Calu3 (cell line): Measurements from ENCODE around the gene TAF15. TPM values are rescaled to one million over a fixed set of nuclear protein-coding genes. Genes with fewer than 3 reads are reported as not detected.

Experiments
- BruUV-seq: library from RNA; stranded (reverse); fragments of 400-500 nt; replicated peaks from 2 replicates; lab custom pipeline; 2021; lab: Mats Ljungman, UMichigan
- CTCF ChIA-PET: fragments of 300-600 bp; sonication (Branson Sonifier 250); formaldehyde crosslinking; loops from one replicate; lab custom pipeline; 2022; ENCODE audit warnings: antibody characterized with exemption; lab: Charles Lee
- DNase-seq: peaks from one replicate; pipeline ENCODE4 v3.0.0; 2022
- H3K27ac Mint-ChIP-seq: one replicate; pipeline ENCODE4 v1.8.0; 2022; ENCODE audit warnings: mixed read lengths; ENCODE audit not compliant: unreplicated experiment
- H3K27me3 Mint-ChIP-seq: one replicate; pipeline ENCODE4 v1.8.0; 2022; ENCODE audit warnings: mixed read lengths; ENCODE audit not compliant: unreplicated experiment
- H3K36me3 Mint-ChIP-seq: one replicate; pipeline ENCODE4 v1.8.0; 2022; ENCODE audit warnings: mild to moderate bottlenecking, moderate library complexity, mixed read lengths; ENCODE audit not compliant: insufficient read depth, unreplicated experiment
- H3K4me1 Mint-ChIP-seq: one replicate; pipeline ENCODE4 v1.8.0; 2022; ENCODE audit warnings: mild to moderate bottlenecking, low read depth, mixed read lengths; ENCODE audit not compliant: unreplicated experiment
- H3K4me3 Mint-ChIP-seq: one replicate; pipeline ENCODE4 v1.8.0; 2022; ENCODE audit warnings: mild to moderate bottlenecking, low read depth, moderate library complexity, mixed read lengths; ENCODE audit not compliant: unreplicated experiment
- H3K9me3 Mint-ChIP-seq: one replicate; pipeline ENCODE4 v1.8.0; 2022; ENCODE audit warnings: low read depth, mixed read lengths; ENCODE audit not compliant: unreplicated experiment
- CTCF ChIP-seq: fragments of 200-600 bp; IDR thresholded peaks from one replicate; pipeline ENCODE4 v1.8.0; 2022; ENCODE audit warnings: antibody characterized with exemption; ENCODE audit not compliant: unreplicated experiment
- intact Hi-C: fragments of 100-400 bp; cut with micrococcal nuclease; formaldehyde crosslinking; loops from one replicate; pipeline ENCODE4 v1.10.0; 2022; ENCODE audit not compliant: unreplicated experiment
- total RNA-seq: library from RNA; stranded (reverse); gene quantifications from 2 replicates; pipeline ENCODE4 v1.2.3, GENCODE V29; 2022

TAF15 gene
- total RNA-seq, 1 experiment from 2014 or later, result 286 TPM

GRCh38 chr17:35786941-35787432, 22.3 kb upstream of the TAF15 start:
- DNase-seq, result no peak
- H3K36me3 Mint-ChIP-seq, result no peaks in the 10 kb centered on the region
- no peak overlapping the region for H3K27ac Mint-ChIP-seq
- intact Hi-C loops, result no loop called here
- BruUV-seq, result no TSS peak
- CTCF ChIA-PET, result interaction anchor here (1.0 kb wide), 1 partner anchor 23 kb away, joined by 3 read pairs; no protein-coding TSS in a partner anchor
- no peaks in the 10 kb centered on the region for H3K9me3 Mint-ChIP-seq
- H3K27me3 Mint-ChIP-seq, result peaks cover 5% of the 10 kb centered on the region
- peaks cover 12% of the 10 kb centered on the region for H3K4me1 Mint-ChIP-seq
- no peak for TF ChIP-seq CTCF
- no peak overlapping the region for H3K4me3 Mint-ChIP-seq

- Mint-ChIP-seq H3K4me3 (no peak overlapping the region), H3K27me3 (peaks cover 23% of the 10 kb centered on the region), H3K36me3 (no peaks in the 10 kb centered on the region), H3K4me1 (peaks cover 12% of the 10 kb centered on the region), H3K9me3 (no peaks in the 10 kb centered on the region), H3K27ac (no peak overlapping the region)
- BruUV-seq, result no TSS peak
- intact Hi-C loops, result no loop called here
- DNase-seq, result no peak
- CTCF ChIA-PET, result interaction anchor here (0.9 to 1.0 kb wide), 2 partner anchors 9 to 19 kb away, joined by 3 read pairs; no protein-coding TSS in a partner anchor
- TF ChIP-seq CTCF, result no peak
These were observed 20.6 kb upstream of the TAF15 start for GRCh38 chr17:35788477-35789368.

- Mint-ChIP-seq H3K4me1 (peaks cover 12% of the 10 kb centered on the region), H3K36me3 (peaks cover 13% of the 10 kb centered on the region), H3K9me3 (no peaks in the 10 kb centered on the region), H3K4me3 (no peak overlapping the region), H3K27me3 (peaks cover 44% of the 10 kb centered on the region), H3K27ac (no peak overlapping the region)
- no peak for TF ChIP-seq CTCF
- no peak for DNase-seq
- no TSS peak for BruUV-seq
- CTCF ChIA-PET, result no interaction called here
- intact Hi-C loops, result no loop called here
These were observed 18.4 kb upstream of the TAF15 start for GRCh38 chr17:35790841-35791240.

- DNase-seq, result no peak
- no peak overlapping the region for H3K27ac Mint-ChIP-seq
- H3K4me3 Mint-ChIP-seq, result no peak overlapping the region
- peaks cover 54% of the 10 kb centered on the region for H3K27me3 Mint-ChIP-seq
- H3K36me3 Mint-ChIP-seq, result peaks cover 13% of the 10 kb centered on the region
- peaks cover 12% of the 10 kb centered on the region for H3K4me1 Mint-ChIP-seq
- BruUV-seq, result no TSS peak
- H3K9me3 Mint-ChIP-seq, result no peaks in the 10 kb centered on the region
- intact Hi-C loops, result no loop called here
- TF ChIP-seq CTCF, result no peak
- CTCF ChIA-PET, result interaction anchor here (1.4 kb wide), 1 partner anchor 25 kb away, joined by 4 read pairs; no protein-coding TSS in a partner anchor
These were observed 17.5 kb upstream of the TAF15 start for GRCh38 chr17:35791681-35792350.
